NT2/D1 (cell line): ENCODE measurements around the gene PLXDC2.

Source experiments
- SUZ12 ChIP-seq: IDR thresholded peaks from 2 replicates; pipeline ENCODE4 v1.6.1; 2011; ENCODE audit not compliant: insufficient read length, insufficient read depth; ENCODE audit errors: extremely low read depth
- YY1 ChIP-seq: IDR thresholded peaks from 2 replicates; pipeline ENCODE4 v1.6.1; 2011; ENCODE audit not compliant: insufficient read length, insufficient read depth

DNA sequence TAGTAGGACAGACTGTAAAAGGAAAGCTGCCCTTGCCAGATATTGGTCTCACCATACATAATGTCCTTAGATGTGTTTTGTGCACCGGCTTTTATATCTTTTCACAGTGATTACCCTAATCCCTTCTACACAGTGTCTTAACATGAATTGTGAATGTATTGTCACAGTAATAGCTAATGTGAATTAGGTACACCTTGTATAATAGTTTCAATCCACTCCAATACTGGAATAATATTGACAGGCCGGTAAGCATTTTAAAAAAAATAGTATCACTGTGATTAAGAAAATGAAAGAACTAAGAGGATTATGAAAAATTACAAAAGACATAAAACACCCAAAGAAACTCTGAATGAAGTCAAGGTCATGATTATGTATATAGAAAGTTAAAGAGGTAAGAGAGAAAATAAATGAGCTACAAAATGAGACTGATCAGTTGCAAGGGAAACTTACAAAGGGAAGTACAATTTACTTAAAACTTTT, 420.9 kb downstream of the PLXDC2 start:
- no peak for TF ChIP-seq SUZ12
- no peak for TF ChIP-seq YY1
